ENCODE data around the gene EYA4. TPM values are rescaled to one million over a fixed set of nuclear protein-coding genes. Genes with fewer than 3 reads are reported as not detected.

The EYA4 gene
- total RNA-seq, 1 experiment from 2014 or later: not detected

DNA sequence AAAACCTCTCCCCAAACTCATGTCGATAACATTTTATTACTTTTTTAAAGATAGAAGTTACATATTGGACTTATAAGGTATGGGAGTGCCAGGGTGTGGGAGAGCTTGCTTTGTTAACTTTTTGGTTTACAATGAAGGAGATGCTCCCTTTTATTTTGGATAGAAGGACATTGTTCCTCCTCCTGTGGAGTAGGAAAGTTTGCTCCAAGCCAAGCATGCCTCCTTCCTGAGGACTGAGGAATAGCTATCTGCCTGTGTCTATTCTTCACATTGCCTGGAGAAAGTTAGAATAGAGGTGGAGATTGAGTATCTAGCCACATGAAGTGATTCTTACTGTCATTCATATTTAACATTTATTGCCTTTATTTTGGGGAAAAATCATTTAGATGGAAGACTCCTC is 71.9 kb downstream of the EYA4 start:
- ChIA-PET CTCF (no interaction called here), POLR2A (no interaction called here)
- DNase-seq (ENCODE audit: low read depth, low spot score): no peak
- TF ChIP-seq, protein P1, sequence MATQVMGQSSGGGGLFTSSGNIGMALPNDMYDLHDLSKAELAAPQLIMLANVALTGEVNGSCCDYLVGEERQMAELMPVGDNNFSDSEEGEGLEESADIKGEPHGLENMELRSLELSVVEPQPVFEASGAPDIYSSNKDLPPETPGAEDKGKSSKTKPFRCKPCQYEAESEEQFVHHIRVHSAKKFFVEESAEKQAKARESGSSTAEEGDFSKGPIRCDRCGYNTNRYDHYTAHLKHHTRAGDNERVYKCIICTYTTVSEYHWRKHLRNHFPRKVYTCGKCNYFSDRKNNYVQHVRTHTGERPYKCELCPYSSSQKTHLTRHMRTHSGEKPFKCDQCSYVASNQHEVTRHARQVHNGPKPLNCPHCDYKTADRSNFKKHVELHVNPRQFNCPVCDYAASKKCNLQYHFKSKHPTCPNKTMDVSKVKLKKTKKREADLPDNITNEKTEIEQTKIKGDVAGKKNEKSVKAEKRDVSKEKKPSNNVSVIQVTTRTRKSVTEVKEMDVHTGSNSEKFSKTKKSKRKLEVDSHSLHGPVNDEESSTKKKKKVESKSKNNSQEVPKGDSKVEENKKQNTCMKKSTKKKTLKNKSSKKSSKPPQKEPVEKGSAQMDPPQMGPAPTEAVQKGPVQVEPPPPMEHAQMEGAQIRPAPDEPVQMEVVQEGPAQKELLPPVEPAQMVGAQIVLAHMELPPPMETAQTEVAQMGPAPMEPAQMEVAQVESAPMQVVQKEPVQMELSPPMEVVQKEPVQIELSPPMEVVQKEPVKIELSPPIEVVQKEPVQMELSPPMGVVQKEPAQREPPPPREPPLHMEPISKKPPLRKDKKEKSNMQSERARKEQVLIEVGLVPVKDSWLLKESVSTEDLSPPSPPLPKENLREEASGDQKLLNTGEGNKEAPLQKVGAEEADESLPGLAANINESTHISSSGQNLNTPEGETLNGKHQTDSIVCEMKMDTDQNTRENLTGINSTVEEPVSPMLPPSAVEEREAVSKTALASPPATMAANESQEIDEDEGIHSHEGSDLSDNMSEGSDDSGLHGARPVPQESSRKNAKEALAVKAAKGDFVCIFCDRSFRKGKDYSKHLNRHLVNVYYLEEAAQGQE (IDR thresholded peaks at IDR 0.05; ENCODE audit: insufficient read depth in 1 of 2, low read depth in 2 of 2, low read length in 1 of 2): no peak
- TF ChIP-seq POLR2AphosphoS5 (IDR thresholded peaks at IDR 0.05; ENCODE audit: low read depth, low read length) (no peak), SIN3A (IDR thresholded peaks at IDR 0.05; ENCODE audit: borderline replicate concordance, insufficient read depth, low read depth, low read length) (no peak), TCF7L2 (IDR thresholded peaks at IDR 0.05; ENCODE audit: low read depth, low read length) (no peak)
- TF ChIP-seq, protein P2, sequence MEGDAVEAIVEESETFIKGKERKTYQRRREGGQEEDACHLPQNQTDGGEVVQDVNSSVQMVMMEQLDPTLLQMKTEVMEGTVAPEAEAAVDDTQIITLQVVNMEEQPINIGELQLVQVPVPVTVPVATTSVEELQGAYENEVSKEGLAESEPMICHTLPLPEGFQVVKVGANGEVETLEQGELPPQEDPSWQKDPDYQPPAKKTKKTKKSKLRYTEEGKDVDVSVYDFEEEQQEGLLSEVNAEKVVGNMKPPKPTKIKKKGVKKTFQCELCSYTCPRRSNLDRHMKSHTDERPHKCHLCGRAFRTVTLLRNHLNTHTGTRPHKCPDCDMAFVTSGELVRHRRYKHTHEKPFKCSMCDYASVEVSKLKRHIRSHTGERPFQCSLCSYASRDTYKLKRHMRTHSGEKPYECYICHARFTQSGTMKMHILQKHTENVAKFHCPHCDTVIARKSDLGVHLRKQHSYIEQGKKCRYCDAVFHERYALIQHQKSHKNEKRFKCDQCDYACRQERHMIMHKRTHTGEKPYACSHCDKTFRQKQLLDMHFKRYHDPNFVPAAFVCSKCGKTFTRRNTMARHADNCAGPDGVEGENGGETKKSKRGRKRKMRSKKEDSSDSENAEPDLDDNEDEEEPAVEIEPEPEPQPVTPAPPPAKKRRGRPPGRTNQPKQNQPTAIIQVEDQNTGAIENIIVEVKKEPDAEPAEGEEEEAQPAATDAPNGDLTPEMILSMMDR (IDR thresholded peaks at IDR 0.05): no peak; the same call in 1 of the 2 replicates
- Histone ChIP-seq H3K4me3 (ENCODE audit: low read depth in 2 of 2, low read length in 2 of 2) (no peak overlapping the region), H3K27me3 (ENCODE audit: control insufficient read depth, insufficient read depth, low read length) (no peaks in the 10 kb centered on the region), H3K4me1 (ENCODE audit: control insufficient read depth, insufficient read depth, low read length) (no peaks in the 10 kb centered on the region), H3K27ac (ENCODE audit: low read length) (no peak overlapping the region), H3K36me3 (ENCODE audit: control insufficient read depth, insufficient read depth, low read length) (no peaks in the 10 kb centered on the region), H3K9me3 (ENCODE audit: control insufficient read depth, insufficient read depth, low read depth, low read length) (no peaks in the 10 kb centered on the region)
- no TSS peak for BruUV-seq (replicated peaks)
- ATAC-seq: no peak
- intact Hi-C loops (cut with micrococcal nuclease; ENCODE audit: unreplicated experiment): no loop called here
- in situ Hi-C loops (cut with HindIII; ENCODE audit: low pct_unique_long_range_greater_than_20kb, low sequenced_read_pairs): no loop called here

GRCh38 chr6:133314947-133315346 is 73.8 kb downstream of the EYA4 start:
- H3K4me3 ChIP-seq (ENCODE audit: low read depth in 2 of 2, low read length in 2 of 2): no peak overlapping the region
- ATAC-seq (no peak), DNase-seq (ENCODE audit: low read depth, low spot score) (no peak)
- ChIA-PET POLR2A (no interaction called here), CTCF (no interaction called here)
- intact Hi-C loops (cut with micrococcal nuclease; ENCODE audit: unreplicated experiment) (no loop called here), in situ Hi-C loops (cut with HindIII; ENCODE audit: low pct_unique_long_range_greater_than_20kb, low sequenced_read_pairs) (no loop called here)
- no peaks in the 10 kb centered on the region for H3K4me1 ChIP-seq (ENCODE audit: control insufficient read depth, insufficient read depth, low read length)
- no peaks in the 10 kb centered on the region for H3K36me3 ChIP-seq (ENCODE audit: control insufficient read depth, insufficient read depth, low read length)
- no peaks in the 10 kb centered on the region for H3K27me3 ChIP-seq (ENCODE audit: control insufficient read depth, insufficient read depth, low read length)
- no peaks in the 10 kb centered on the region for H3K9me3 ChIP-seq (ENCODE audit: control insufficient read depth, insufficient read depth, low read depth, low read length)
- TF ChIP-seq SIN3A (IDR thresholded peaks at IDR 0.05; ENCODE audit: borderline replicate concordance, insufficient read depth, low read depth, low read length) (no peak), POLR2AphosphoS5 (IDR thresholded peaks at IDR 0.05; ENCODE audit: low read depth, low read length) (no peak), TCF7L2 (IDR thresholded peaks at IDR 0.05; ENCODE audit: low read depth, low read length) (no peak)
- TF ChIP-seq, protein P2 (IDR thresholded peaks at IDR 0.05): no peak
- TF ChIP-seq, protein P1 (IDR thresholded peaks at IDR 0.05; ENCODE audit: insufficient read depth in 1 of 2, low read depth in 2 of 2, low read length in 1 of 2): no peak
- H3K27ac ChIP-seq (ENCODE audit: low read length): no peak overlapping the region
- BruUV-seq (replicated peaks): no TSS peak

Data from Panc1 (cell line).